Kidney epithelial cell (primary cell): Measurements from ENCODE around the gene SHROOM2. TPM values are rescaled to one million over a fixed set of nuclear protein-coding genes. Genes with fewer than 3 reads are reported as not detected.

Source experiments
- DNase-seq: peaks from one replicate; pipeline ENCODE4 v3.0.0-alpha.2; 2010; ENCODE audit warnings: low read depth
- H3K27me3 ChIP-seq: 2 replicates; pipeline ENCODE4 v1.6.0; 2011; ENCODE audit warnings: low read length; ENCODE audit not compliant: control insufficient read depth, insufficient read depth
- H3K36me3 ChIP-seq: 2 replicates; pipeline ENCODE4 v1.5.1; 2011; ENCODE audit warnings: low read length; ENCODE audit not compliant: control insufficient read depth, insufficient read depth
- H3K4me3 ChIP-seq: 2 replicates; pipeline ENCODE4 v1.5.1; 2011; ENCODE audit warnings: low read depth, mild to moderate bottlenecking, control low read depth, low read length
- total RNA-seq: library from RNA; depleted of rRNA; stranded (reverse); fragments of >200 nt; gene quantifications from 2 replicates; pipeline ENCODE4 v1.2.3, GENCODE V29; 2015
- TF ChIP-seq, protein P1 (sequence below): IDR thresholded peaks from 2 replicates; pipeline ENCODE4 v1.5.1; 2011; ENCODE audit warnings: mild to moderate bottlenecking, moderate library complexity, low read length, control low read depth, inconsistent platforms; ENCODE audit not compliant: insufficient read depth, poor library complexity, severe bottlenecking

Gene SHROOM2
- total RNA-seq, 1 donor from 2014 or later: 10.6 TPM

DNA sequence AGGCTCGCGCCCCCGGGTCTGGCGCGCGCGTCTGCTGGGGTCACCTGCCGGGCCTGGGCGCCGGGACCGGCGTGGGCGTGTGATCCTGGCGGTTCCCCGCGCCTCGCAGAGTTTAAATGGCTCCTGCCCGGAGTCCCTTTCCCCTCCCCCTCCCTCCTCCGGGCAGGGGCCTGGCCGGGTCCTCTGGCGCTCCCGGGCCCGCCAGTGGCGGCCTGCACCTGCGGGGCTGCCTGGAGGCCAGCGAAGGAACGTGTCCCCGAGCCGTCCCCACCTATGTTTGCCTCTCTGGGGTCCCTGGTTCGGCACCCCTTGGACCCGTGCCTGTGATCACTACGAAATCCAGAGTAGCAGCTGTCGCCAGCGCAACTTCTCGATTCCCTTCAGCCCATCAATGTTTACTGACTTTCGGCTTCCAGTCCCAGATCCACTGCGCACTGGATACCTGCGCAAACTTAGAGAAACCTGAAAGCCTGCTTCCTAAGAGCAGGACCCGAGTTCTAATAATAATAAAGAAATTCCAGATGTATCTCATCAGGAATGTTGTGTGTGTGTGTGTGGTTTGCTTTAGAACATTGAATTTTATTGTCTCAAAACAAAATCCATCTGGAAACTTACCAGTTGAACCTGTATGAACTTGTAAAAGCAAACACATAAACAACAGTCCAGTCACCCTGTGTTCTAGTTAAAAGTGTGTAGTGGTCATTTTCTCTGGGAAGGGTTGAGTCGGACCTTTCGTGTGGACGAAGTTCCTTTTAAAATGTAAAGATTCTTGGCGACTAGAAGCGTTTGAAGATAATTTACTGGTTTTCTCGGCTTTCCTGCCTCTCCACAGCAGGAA lies 788 bp downstream of the SHROOM2 start:
- TF ChIP-seq, protein P1, sequence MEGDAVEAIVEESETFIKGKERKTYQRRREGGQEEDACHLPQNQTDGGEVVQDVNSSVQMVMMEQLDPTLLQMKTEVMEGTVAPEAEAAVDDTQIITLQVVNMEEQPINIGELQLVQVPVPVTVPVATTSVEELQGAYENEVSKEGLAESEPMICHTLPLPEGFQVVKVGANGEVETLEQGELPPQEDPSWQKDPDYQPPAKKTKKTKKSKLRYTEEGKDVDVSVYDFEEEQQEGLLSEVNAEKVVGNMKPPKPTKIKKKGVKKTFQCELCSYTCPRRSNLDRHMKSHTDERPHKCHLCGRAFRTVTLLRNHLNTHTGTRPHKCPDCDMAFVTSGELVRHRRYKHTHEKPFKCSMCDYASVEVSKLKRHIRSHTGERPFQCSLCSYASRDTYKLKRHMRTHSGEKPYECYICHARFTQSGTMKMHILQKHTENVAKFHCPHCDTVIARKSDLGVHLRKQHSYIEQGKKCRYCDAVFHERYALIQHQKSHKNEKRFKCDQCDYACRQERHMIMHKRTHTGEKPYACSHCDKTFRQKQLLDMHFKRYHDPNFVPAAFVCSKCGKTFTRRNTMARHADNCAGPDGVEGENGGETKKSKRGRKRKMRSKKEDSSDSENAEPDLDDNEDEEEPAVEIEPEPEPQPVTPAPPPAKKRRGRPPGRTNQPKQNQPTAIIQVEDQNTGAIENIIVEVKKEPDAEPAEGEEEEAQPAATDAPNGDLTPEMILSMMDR: no peak
- no peak for DNase-seq
- Histone ChIP-seq H3K27me3 (no peaks in the 10 kb centered on the region), H3K4me3 (peak overlapping the region; percentile 67), H3K36me3 (no peaks in the 10 kb centered on the region)

DNA sequence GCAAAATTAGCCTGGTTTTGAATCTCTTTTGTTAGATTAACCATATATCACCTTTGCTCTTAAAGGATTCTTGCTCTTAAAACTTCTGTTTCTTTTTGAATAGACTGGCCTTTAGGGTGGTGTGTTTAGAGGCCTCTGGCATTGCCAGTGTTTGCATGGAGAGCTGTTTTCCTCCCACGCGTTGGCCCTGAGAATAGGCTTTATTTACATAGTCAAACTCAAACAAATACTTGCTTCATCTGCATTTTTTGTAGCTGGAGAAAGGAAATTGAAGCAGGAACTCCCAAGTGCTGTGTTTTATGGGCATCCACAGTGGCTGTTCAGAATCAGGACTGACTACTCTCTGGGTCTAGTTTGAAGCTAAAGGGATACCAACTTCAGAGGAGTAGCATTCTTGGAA lies 2.7 kb downstream of the SHROOM2 start:
- DNase-seq: peak; percentile 9
- no peaks in the 10 kb centered on the region for H3K27me3 ChIP-seq
- H3K4me3 ChIP-seq: no peak overlapping the region
- H3K36me3 ChIP-seq: no peaks in the 10 kb centered on the region
- TF ChIP-seq, protein P1: no peak

DNA sequence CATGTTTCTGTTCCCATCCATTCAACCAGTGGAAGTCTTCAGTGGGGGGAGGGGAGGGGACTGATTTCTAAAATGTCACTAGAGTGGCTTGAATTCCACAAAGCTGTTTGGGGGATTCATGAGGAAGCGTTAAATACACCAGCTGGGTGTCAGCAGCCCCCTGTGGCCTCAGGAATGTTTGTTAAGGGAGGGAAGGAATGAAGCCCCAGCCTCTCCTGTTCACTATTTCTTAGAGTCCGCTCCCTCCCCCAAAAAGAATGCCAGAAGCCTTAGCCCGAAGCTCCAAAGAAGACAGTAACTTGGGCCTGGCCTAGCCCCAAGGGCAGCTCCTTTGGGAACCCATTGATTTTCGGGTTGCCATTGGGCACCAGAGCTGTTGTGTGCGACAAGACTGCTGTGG lies 3.3 kb downstream of the SHROOM2 start:
- TF ChIP-seq, protein P1: no peak
- H3K27me3 ChIP-seq: no peaks in the 10 kb centered on the region
- H3K4me3 ChIP-seq: no peak overlapping the region
- DNase-seq: no peak
- no peaks in the 10 kb centered on the region for H3K36me3 ChIP-seq

DNA sequence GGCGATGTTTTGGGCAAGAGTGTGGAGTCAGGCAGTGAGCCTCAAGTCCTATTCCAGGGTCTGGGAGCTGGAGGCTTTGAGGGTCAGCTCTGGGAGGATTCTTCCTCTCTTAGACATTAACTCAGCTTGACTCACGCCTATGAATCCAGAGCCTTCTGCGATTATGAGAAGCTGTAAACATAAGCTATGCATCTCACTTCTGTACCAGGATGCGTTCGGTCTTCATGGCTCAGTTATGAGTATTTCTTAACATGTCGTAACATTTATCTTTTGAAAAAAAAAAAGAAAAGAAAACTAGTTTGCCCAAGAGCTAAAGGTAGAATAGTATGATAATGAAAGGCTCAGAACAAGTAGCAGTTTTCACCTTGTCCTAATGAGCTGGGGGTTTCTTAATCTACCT lies 4.6 kb downstream of the SHROOM2 start:
- H3K36me3 ChIP-seq: no peaks in the 10 kb centered on the region
- H3K4me3 ChIP-seq: no peak overlapping the region
- DNase-seq: no peak
- TF ChIP-seq, protein P1: no peak
- no peaks in the 10 kb centered on the region for H3K27me3 ChIP-seq

DNA sequence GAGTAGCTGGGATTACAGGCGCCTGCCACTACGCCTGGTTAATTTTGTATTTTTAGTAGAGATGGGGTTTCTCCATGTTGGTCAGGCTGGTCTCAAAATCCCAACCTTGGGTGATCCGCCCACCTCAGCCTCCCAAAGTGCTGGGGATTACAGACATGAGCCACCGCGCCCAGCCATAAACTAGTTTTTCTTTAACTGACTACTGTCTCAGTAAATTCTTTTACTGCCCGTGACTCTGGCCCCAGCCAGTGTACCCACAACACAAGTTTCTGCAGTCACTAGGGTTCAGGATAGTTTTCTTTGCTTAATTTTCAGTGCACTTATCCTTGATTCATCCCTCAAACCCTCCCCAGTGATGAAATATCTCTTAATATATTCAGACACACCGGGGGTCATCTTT lies 8.3 kb downstream of the SHROOM2 start:
- no peaks in the 10 kb centered on the region for H3K27me3 ChIP-seq
- H3K4me3 ChIP-seq: no peak overlapping the region
- TF ChIP-seq, protein P1: no peak
- no peak for DNase-seq
- H3K36me3 ChIP-seq: no peaks in the 10 kb centered on the region
